Neural cell (in vitro differentiated cells): Measurements from ENCODE around the gene AQP12A.

Experiments
- CTCF ChIP-seq: fragments of 450-650 bp; IDR thresholded peaks from 2 replicates; pipeline ENCODE4 v1.5.1; 2014; ENCODE audit warnings: antibody characterized with exemption, mild to moderate bottlenecking, moderate library complexity; ENCODE audit not compliant: poor library complexity, severe bottlenecking
- EP300 ChIP-seq: fragments of 450-650 bp; conservative IDR thresholded peaks from 2 replicates; pipeline ENCODE4 v1.6.1; 2014; ENCODE audit warnings: antibody characterized with exemption, mild to moderate bottlenecking, moderate library complexity; ENCODE audit not compliant: poor library complexity, severe bottlenecking
- EZH2 ChIP-seq: fragments of 200-600, 300-800 bp; shearing (Covaris generic), sonication (generic); IDR thresholded peaks from 2 replicates; pipeline ENCODE4 v1.6.1; 2014; ENCODE audit warnings: antibody characterized with exemption, low read length, borderline replicate concordance, mild to moderate bottlenecking; ENCODE audit not compliant: insufficient read depth, poor library complexity, severe bottlenecking
- POLR2AphosphoS5 ChIP-seq: IDR thresholded peaks from 2 replicates; pipeline ENCODE4 v1.6.1; 2012
- RAD21 ChIP-seq: fragments of 450-650 bp; conservative IDR thresholded peaks from 2 replicates; pipeline ENCODE4 v1.6.1; 2014; ENCODE audit warnings: antibody characterized with exemption, mild to moderate bottlenecking, moderate library complexity
- REST ChIP-seq: IDR thresholded peaks from 2 replicates; pipeline ENCODE4 v1.6.1; 2012; ENCODE audit warnings: borderline replicate concordance
- TAF1 ChIP-seq: IDR thresholded peaks from 2 replicates; pipeline ENCODE4 v1.6.1; 2012; ENCODE audit warnings: low read depth

- TF ChIP-seq CTCF, result no peak
- no peak for TF ChIP-seq REST
- TF ChIP-seq POLR2AphosphoS5, result no peak
- TF ChIP-seq RAD21, result no peak
- TF ChIP-seq EP300, result no peak
- TF ChIP-seq EZH2, result no peak
- no peak for TF ChIP-seq TAF1
Observed at GRCh38 chr2:240712121-240712520, 20.5 kb downstream of the AQP12A start.
